HepG2 (cell line): ENCODE measurements around the gene ETHE1. TPM values are rescaled to one million over a fixed set of nuclear protein-coding genes. Genes with fewer than 3 reads are reported as not detected.

Experiments used
- CBX1 ChIP-seq: IDR thresholded peaks from one replicate; pipeline ENCODE4 v1.6.1; 2016; ENCODE audit warnings: antibody characterized with exemption, low read depth
- DPF2 ChIP-seq: sonication (generic); formaldehyde crosslinking; IDR thresholded peaks from 2 replicates; pipeline ENCODE4 v1.4.0; 2020; ENCODE audit warnings: mild to moderate bottlenecking, low read depth, missing genetic modification reagents, borderline replicate concordance
- EHMT2 ChIP-seq: fragments of 200-600 bp; sonication (generic); IDR thresholded peaks from 2 replicates; pipeline ENCODE4 v1.7.0; 2017; ENCODE audit warnings: antibody characterized with exemption, low read depth, low read length, borderline replicate concordance
- GATAD1 ChIP-seq: IDR thresholded peaks from 2 replicates; pipeline ENCODE4 v1.6.1; 2016; ENCODE audit warnings: missing genetic modification reagents, missing compliant biosample characterization
- HMGXB3 ChIP-seq: sonication (generic); formaldehyde crosslinking; IDR thresholded peaks from 2 replicates; pipeline ENCODE4 v1.4.0; 2020; ENCODE audit warnings: missing genetic modification reagents, borderline replicate concordance
- HOXA9 ChIP-seq: sonication (generic); formaldehyde crosslinking; IDR thresholded peaks from 2 replicates; pipeline ENCODE4 v1.8.1; 2022; ENCODE audit warnings: missing genetic modification reagents, mild to moderate bottlenecking, moderate library complexity, borderline replicate concordance
- IKZF4 ChIP-seq: sonication (generic); formaldehyde crosslinking; IDR thresholded peaks from 2 replicates; pipeline ENCODE4 v1.5.1; 2020; ENCODE audit warnings: borderline replicate concordance, mild to moderate bottlenecking, low read depth, missing genetic modification reagents; ENCODE audit errors: not compliant biosample characterization
- NFYC ChIP-seq: IDR thresholded peaks from 2 replicates; pipeline ENCODE4 v1.6.1; 2016; ENCODE audit warnings: missing genetic modification reagents, missing compliant biosample characterization
- PHF21A ChIP-seq: sonication (generic); formaldehyde crosslinking; IDR thresholded peaks from 2 replicates; pipeline ENCODE4 v1.5.0; 2020; ENCODE audit warnings: mild to moderate bottlenecking, missing genetic modification reagents
- PRDM4 ChIP-seq: sonication (generic); formaldehyde crosslinking; IDR thresholded peaks from 2 replicates; pipeline ENCODE4 v1.9.0; 2021; ENCODE audit warnings: missing genetic modification reagents, borderline replicate concordance
- SNAI1 ChIP-seq: sonication (generic); formaldehyde crosslinking; IDR thresholded peaks from 2 replicates; pipeline ENCODE4 v1.5.0; 2020; ENCODE audit warnings: mild to moderate bottlenecking, missing genetic modification reagents, borderline replicate concordance
- THYN1 ChIP-seq: sonication (generic); formaldehyde crosslinking; IDR thresholded peaks from 2 replicates; pipeline ENCODE4 v1.8.1; 2023; ENCODE audit warnings: low read depth, mild to moderate bottlenecking, moderate library complexity, missing genetic modification reagents, borderline replicate concordance
- ZNF18 ChIP-seq: sonication (generic); formaldehyde crosslinking; IDR thresholded peaks from 2 replicates; pipeline ENCODE4 v1.8.0; 2022; ENCODE audit warnings: mild to moderate bottlenecking, missing genetic modification reagents; ENCODE audit not compliant: insufficient replicate concordance
- ZNF205 ChIP-seq: IDR thresholded peaks from 2 replicates; pipeline ENCODE4 v1.6.1; 2018; ENCODE audit warnings: missing biosample characterization, missing genetic modification reagents
- ZNF234 ChIP-seq: sonication (generic); formaldehyde crosslinking; conservative IDR thresholded peaks from 2 replicates; pipeline ENCODE4 v1.5.1; 2020; ENCODE audit warnings: mild to moderate bottlenecking, missing genetic modification reagents
- ZNF3 ChIP-seq: IDR thresholded peaks from 2 replicates; pipeline ENCODE4 v1.7.0; 2017; ENCODE audit warnings: inconsistent platforms
- ZNF530 ChIP-seq: sonication (generic); formaldehyde crosslinking; IDR thresholded peaks from 2 replicates; pipeline ENCODE4 v1.5.0; 2020; ENCODE audit warnings: low read depth, mild to moderate bottlenecking, missing genetic modification reagents
- ZNF644 ChIP-seq: IDR thresholded peaks from 2 replicates; pipeline ENCODE4 v1.6.1; 2016; ENCODE audit warnings: low read depth
- ZNF674 ChIP-seq: sonication (generic); formaldehyde crosslinking; IDR thresholded peaks from 2 replicates; pipeline ENCODE4 v1.5.0; 2020; ENCODE audit warnings: low read depth, mild to moderate bottlenecking, missing genetic modification reagents
- ZNF749 ChIP-seq: sonication (generic); formaldehyde crosslinking; IDR thresholded peaks from 2 replicates; pipeline ENCODE4 v1.8.0; 2022; ENCODE audit warnings: mild to moderate bottlenecking, missing genetic modification reagents, moderate library complexity, borderline replicate concordance
- polyA plus RNA-seq, 8 experiments: library from polyadenylated mRNA; depleted of rRNA in 3 of 8; stranded (reverse) in 7 of 8; unstranded in 1 of 8; fragments of >200 nt; fragmentation: Illumina TruSeq in 4 of 8; extraction: Trizol in 4 of 8; gene quantifications; 2 replicates each; pipeline versions ENCODE4 v1.2.1 to v1.2.3, GENCODE V29; 2011 to 2016; ENCODE audit warnings: low read depth in 4 of 8, missing spikeins in 1 of 8, mixed read lengths in 1 of 8; ENCODE audit not compliant: insufficient read depth in 1 of 8
- total RNA-seq, 5 experiments: library from RNA; depleted of rRNA; stranded (reverse); fragments of >200 nt; fragmentation: Illumina TruSeq; extraction: Trizol; gene quantifications; 2 replicates each; pipeline ENCODE4 v1.2.3, GENCODE V29; 2016; ENCODE audit warnings: low read depth in 1 of 5

The ETHE1 gene
- total and polyA plus RNA-seq, 2 of the 13 experiments (the other 11 are each of a cell fraction or from before 2014, with no cell fraction given): 32.5 to 58.4 TPM

- TF ChIP-seq IKZF4 (CRISPR knock-in tag) (no peak), ZNF18 (CRISPR knock-in tag) (no peak), ZNF644 (CRISPR knock-in tag) (no peak), ZNF234 (CRISPR knock-in tag) (no peak), ZNF530 (CRISPR knock-in tag) (no peak), SNAI1 (CRISPR knock-in tag) (0 out of 2 replicates have a peak, but pooled peaks have one; percentile 48), ZNF749 (no peak), HMGXB3 (CRISPR knock-in tag) (no peak), ZNF674 (CRISPR knock-in tag) (no peak), DPF2 (CRISPR knock-in tag) (no peak), THYN1 (CRISPR knock-in tag) (no peak), NFYC (CRISPR knock-in tag) (no peak), PHF21A (CRISPR knock-in tag) (peak; percentile 80; the same call in 1 of the 2 replicates), EHMT2 (no peak), GATAD1 (CRISPR knock-in tag) (0 out of 2 replicates have a peak, but pooled peaks have one; percentile 50), CBX1 (no peak), ZNF205 (CRISPR knock-in tag) (no peak), HOXA9 (CRISPR knock-in tag) (no peak), ZNF3 (CRISPR knock-in tag) (no peak), PRDM4 (CRISPR knock-in tag) (no peak)
- TF ChIP-seq, all 625 proteins: peak for 121
Measured at GRCh38 chr19:43524922-43525835, 1.8 kb downstream of the ETHE1 start (continued).
